GM12878 (cell line): ENCODE measurements around the gene PPP1R14D. TPM values are rescaled to one million over a fixed set of nuclear protein-coding genes. Genes with fewer than 3 reads are reported as not detected.

Experiments
- ATAC-seq: fragments of 200-7000 bp; cut with Tn5 transposase; 3 replicates; pipeline ENCODE4 v1.9.1; 2020; ENCODE audit warnings: mild to moderate bottlenecking, moderate library complexity
- BruUV-seq: library from RNA; stranded (reverse); fragments of 400-500 nt; replicated peaks from 2 replicates; lab custom pipeline; 2021; lab: Mats Ljungman, UMichigan
- CTCF ChIA-PET: fragments of 300-600 bp; sonication (Branson Sonifier 250); formaldehyde crosslinking; extraction: SDS; loops from one replicate; lab custom pipeline; 2021; ENCODE audit warnings: inconsistent platforms; lab: Yijun Ruan, JAX
- POLR2A ChIA-PET: fragments of 350-600 bp; formaldehyde crosslinking; extraction: SDS; loops from one replicate; lab custom pipeline; 2021; ENCODE audit warnings: inconsistent platforms; lab: Charles Lee
- RAD21 ChIA-PET: fragments of 300-600 bp; sonication (Branson Sonifier 250); formaldehyde crosslinking; loops from one replicate; lab custom pipeline; 2023; ENCODE audit warnings: antibody characterized with exemption; ENCODE audit not compliant: unreplicated experiment; lab: Charles Lee
- SMC1A ChIA-PET: fragments of 300-600 bp; sonication (Branson Sonifier 250); formaldehyde crosslinking; loops from one replicate; lab custom pipeline; 2023; ENCODE audit not compliant: unreplicated experiment, uncharacterized antibody; lab: Charles Lee
- DNase-seq: peaks from one replicate; pipeline ENCODE4 v3.0.0-alpha.2; 2011; ENCODE audit warnings: low read depth, low spot score
- FAIRE-seq: peaks from 3 replicates; lab custom pipeline; 2011; peaks lifted over from hg19 to GRCh38; lab: Jason Lieb, UNC
- H2AFZ ChIP-seq: 2 replicates; pipeline ENCODE4 v1.6.0; 2011; ENCODE audit warnings: low read depth, low read length, control low read depth; ENCODE audit not compliant: control insufficient read depth
- H3K27ac ChIP-seq: 2 replicates; pipeline ENCODE4 v1.5.1; 2011; ENCODE audit warnings: control low read depth; ENCODE audit not compliant: control insufficient read depth, insufficient read depth
- H3K27me3 ChIP-seq, 2 experiments: replicated peaks in 1 of 2; 2 replicates each; pipeline versions ENCODE4 v1.6.0 to v1.6.1; 2011; ENCODE audit warnings: low read length in 1 of 2; ENCODE audit not compliant: control insufficient read depth in 2 of 2, insufficient read depth in 2 of 2
- H3K36me3 ChIP-seq, 2 experiments: 2 replicates each; pipeline ENCODE4 v1.5.1; 2011; ENCODE audit warnings: low read length in 1 of 2; ENCODE audit not compliant: control insufficient read depth in 2 of 2, insufficient read depth in 2 of 2
- H3K4me1 ChIP-seq: 2 replicates; pipeline ENCODE4 v1.6.1; 2011; ENCODE audit warnings: mild to moderate bottlenecking, low read length, moderate library complexity, mixed read lengths; ENCODE audit not compliant: control insufficient read depth, insufficient read depth
- H3K4me2 ChIP-seq: 2 replicates; pipeline ENCODE4 v1.6.0; 2011; ENCODE audit warnings: control low read depth; ENCODE audit not compliant: control insufficient read depth, insufficient read depth
- H3K4me3 ChIP-seq: fragments of 200-600 bp; sonication (generic); 2 replicates; pipeline ENCODE4 v1.5.1; 2016
- H3K79me2 ChIP-seq: 2 replicates; pipeline ENCODE4 v1.6.0; 2011; ENCODE audit warnings: low read length; ENCODE audit not compliant: control insufficient read depth, insufficient read depth
- H3K9ac ChIP-seq: 2 replicates; pipeline ENCODE4 v1.8.0; 2011; ENCODE audit warnings: low read length, control low read depth, mixed read lengths; ENCODE audit not compliant: control insufficient read depth, insufficient read depth
- H3K9me3 ChIP-seq: replicated peaks from 3 replicates; pipeline ENCODE4 v1.5.1; 2011; ENCODE audit warnings: mild to moderate bottlenecking, low read length; ENCODE audit not compliant: control insufficient read depth, insufficient read depth
- H4K20me1 ChIP-seq: 2 replicates; pipeline ENCODE4 v1.6.0; 2011; ENCODE audit not compliant: control insufficient read depth, insufficient read depth
- JUNB ChIP-seq: IDR thresholded peaks from 2 replicates; pipeline ENCODE4 v1.6.1; 2016; ENCODE audit warnings: antibody characterized with exemption, mild to moderate bottlenecking
- MEF2B ChIP-seq: fragments of 450-650 bp; IDR thresholded peaks from 2 replicates; pipeline ENCODE4 v1.6.1; 2018; ENCODE audit warnings: mild to moderate bottlenecking, moderate library complexity; ENCODE audit not compliant: partially characterized antibody, poor library complexity, severe bottlenecking
- MYC ChIP-seq: IDR thresholded peaks from 2 replicates; pipeline ENCODE4 v1.6.1; 2011; ENCODE audit warnings: mild to moderate bottlenecking, low read length, moderate library complexity, inconsistent platforms; ENCODE audit not compliant: insufficient read depth, insufficient replicate concordance, insufficient read length, severe bottlenecking
- YBX1 ChIP-seq: fragments of 450-650 bp; IDR thresholded peaks from 2 replicates; pipeline ENCODE4 v1.6.1; 2016; ENCODE audit warnings: antibody characterized with exemption
- ZBED1 ChIP-seq: IDR thresholded peaks from 2 replicates; pipeline ENCODE4 v1.6.1; 2016; ENCODE audit warnings: borderline replicate concordance
- ZNF24 ChIP-seq: fragments of 450-650 bp; IDR thresholded peaks from 2 replicates; pipeline ENCODE4 v1.6.1; 2017; ENCODE audit warnings: antibody characterized with exemption, mild to moderate bottlenecking
- WGBS: methylation state at CpG from one replicate; pipeline ENCODE4 v1.1.6; 2016; ENCODE audit warnings: low lambda C conversion rate; ENCODE audit not compliant: insufficient replicate concordance, insufficient coverage; ENCODE audit errors: missing lambda C conversion rate; 5-methylcytosine and 5-hydroxymethylcytosine counted together
- in situ Hi-C: fragments of 300-500 bp; cut with MboI; formaldehyde crosslinking; loops from 9 replicates; pipeline ENCODE4 v1.14.3; 2018; ENCODE audit warnings: mixed read lengths
- intact Hi-C: fragments of 100-400 bp; cut with micrococcal nuclease; formaldehyde crosslinking; loops from one replicate; pipeline ENCODE4 v1.14.2; 2022; ENCODE audit not compliant: unreplicated experiment
- polyA plus RNA-seq, 11 experiments: library from polyadenylated mRNA; depleted of rRNA in 4 of 11; unstranded in 6 of 11; stranded (reverse) in 5 of 11; fragments of >200 nt; fragmentation: Nextera tagmentation in 4 of 11; fragmentation: Illumina TruSeq in 1 of 11; extraction: Ambion mirVana in 4 of 11; extraction: Trizol in 1 of 11; gene quantifications; 1 replicate in 1 of 11; 2 replicates in 10 of 11; pipeline versions ENCODE4 v1.2.1 to v1.2.3, GENCODE V29; 2011 to 2016; ENCODE audit warnings: inconsistent platforms in 2 of 11, missing spikeins in 2 of 11, low read depth in 1 of 11
- total RNA-seq, 4 experiments: library from RNA; depleted of rRNA in 3 of 4; stranded (reverse); fragments of >200 nt in 3 of 4; fragmentation: Illumina TruSeq in 1 of 4; extraction: Trizol in 1 of 4; gene quantifications; 2 replicates each; pipeline versions ENCODE4 v1.2.1 to v1.2.3, GENCODE V29; 2013 to 2021
- TF ChIP-seq, protein P1 (sequence below): IDR thresholded peaks from 2 replicates; pipeline ENCODE4 v1.6.1; 2012; ENCODE audit warnings: mild to moderate bottlenecking, low read depth, low read length
- TF ChIP-seq, protein P2 (sequence below): IDR thresholded peaks from 2 replicates; pipeline ENCODE4 v1.6.1; 2011; ENCODE audit warnings: borderline replicate concordance, low read depth, mild to moderate bottlenecking, moderate library complexity, low read length; ENCODE audit not compliant: insufficient read depth, poor library complexity, severe bottlenecking
- TF ChIP-seq, protein P3 (sequence below): fragments of 450-650 bp; IDR thresholded peaks from 2 replicates; pipeline ENCODE4 v1.6.1; 2017; ENCODE audit warnings: mild to moderate bottlenecking, low read depth, inconsistent platforms; ENCODE audit not compliant: poor library complexity, severe bottlenecking

The PPP1R14D gene
- total and polyA plus RNA-seq, 10 of the 15 experiments (the other 5 are each of a cell fraction or from before 2014, with no cell fraction given), result 0.10 TPM; not detected in 9

DNA sequence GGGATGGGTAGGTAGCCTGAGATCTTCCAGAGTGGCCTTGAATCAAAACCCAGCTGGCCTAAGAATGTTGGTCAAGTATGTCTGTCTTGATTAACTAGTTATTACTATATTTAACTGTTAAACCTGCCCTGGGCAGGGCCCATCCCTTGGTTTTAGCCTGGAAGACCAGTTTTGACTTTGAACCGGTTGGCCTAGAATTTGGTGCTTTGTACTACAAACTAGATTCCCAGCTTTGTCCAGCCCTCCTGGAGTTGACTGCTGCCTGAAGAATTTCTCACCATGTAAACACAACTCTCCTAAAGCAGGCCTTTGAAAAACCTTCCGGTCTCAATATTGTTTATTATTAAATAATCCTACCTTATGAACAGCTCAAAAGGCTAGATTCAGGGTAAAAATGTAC, 42.7 kb downstream of the PPP1R14D start:
- no peaks in the 10 kb centered on the region for H3K9me3 ChIP-seq
- H4K20me1 ChIP-seq, result no peaks in the 10 kb centered on the region
- H2AFZ ChIP-seq, result no peak overlapping the region
- in situ Hi-C loops (loop anchor here (5.0 kb wide), 1 partner anchor 269 kb away; no protein-coding TSS in a partner anchor), intact Hi-C loops (no loop called here)
- no TSS peak for BruUV-seq
- DNase-seq (no peak), FAIRE-seq (no peak), ATAC-seq (no peak)
- peaks cover 9% of the 10 kb centered on the region for H3K4me1 ChIP-seq
- H3K27ac ChIP-seq, result no peak overlapping the region
- SMC1A ChIA-PET, result interaction anchor here (0.7 to 4.0 kb wide), 11 partner anchors 15 to 263 kb away, joined by 3 to 27 read pairs (median 5); partner anchors contain the start of gene VPS18
- H3K79me2 ChIP-seq, result peaks cover 5% of the 10 kb centered on the region
- POLR2A ChIA-PET, result interaction anchor here (0.5 to 1.7 kb wide), 2 partner anchors 85 to 388 kb away, joined by 4 to 5 read pairs; no protein-coding TSS in a partner anchor
- H3K36me3 ChIP-seq, result peaks cover 0 to 7% of the 10 kb centered on the region in 2 experiments; a peak in 2 of 4 replicates
- no peak overlapping the region for H3K4me3 ChIP-seq
- WGBS, result 94% methylated on average over 2 of the region's 2 CpGs
- no peaks in the 10 kb centered on the region for H3K27me3 ChIP-seq
- H3K4me2 ChIP-seq, result no peak overlapping the region
- CTCF ChIA-PET, result interaction anchor here (0.9 to 6.6 kb wide), 16 partner anchors 16 to 400 kb away, joined by 3 to 45 read pairs (median 4); partner anchors contain the start of genes C15orf62 and VPS18
- RAD21 ChIA-PET, result interaction anchor here (1.0 to 2.9 kb wide), 7 partner anchors 10 to 108 kb away, joined by 3 to 12 read pairs (median 3); partner anchors contain the start of gene VPS18
- TF ChIP-seq, protein P1, sequence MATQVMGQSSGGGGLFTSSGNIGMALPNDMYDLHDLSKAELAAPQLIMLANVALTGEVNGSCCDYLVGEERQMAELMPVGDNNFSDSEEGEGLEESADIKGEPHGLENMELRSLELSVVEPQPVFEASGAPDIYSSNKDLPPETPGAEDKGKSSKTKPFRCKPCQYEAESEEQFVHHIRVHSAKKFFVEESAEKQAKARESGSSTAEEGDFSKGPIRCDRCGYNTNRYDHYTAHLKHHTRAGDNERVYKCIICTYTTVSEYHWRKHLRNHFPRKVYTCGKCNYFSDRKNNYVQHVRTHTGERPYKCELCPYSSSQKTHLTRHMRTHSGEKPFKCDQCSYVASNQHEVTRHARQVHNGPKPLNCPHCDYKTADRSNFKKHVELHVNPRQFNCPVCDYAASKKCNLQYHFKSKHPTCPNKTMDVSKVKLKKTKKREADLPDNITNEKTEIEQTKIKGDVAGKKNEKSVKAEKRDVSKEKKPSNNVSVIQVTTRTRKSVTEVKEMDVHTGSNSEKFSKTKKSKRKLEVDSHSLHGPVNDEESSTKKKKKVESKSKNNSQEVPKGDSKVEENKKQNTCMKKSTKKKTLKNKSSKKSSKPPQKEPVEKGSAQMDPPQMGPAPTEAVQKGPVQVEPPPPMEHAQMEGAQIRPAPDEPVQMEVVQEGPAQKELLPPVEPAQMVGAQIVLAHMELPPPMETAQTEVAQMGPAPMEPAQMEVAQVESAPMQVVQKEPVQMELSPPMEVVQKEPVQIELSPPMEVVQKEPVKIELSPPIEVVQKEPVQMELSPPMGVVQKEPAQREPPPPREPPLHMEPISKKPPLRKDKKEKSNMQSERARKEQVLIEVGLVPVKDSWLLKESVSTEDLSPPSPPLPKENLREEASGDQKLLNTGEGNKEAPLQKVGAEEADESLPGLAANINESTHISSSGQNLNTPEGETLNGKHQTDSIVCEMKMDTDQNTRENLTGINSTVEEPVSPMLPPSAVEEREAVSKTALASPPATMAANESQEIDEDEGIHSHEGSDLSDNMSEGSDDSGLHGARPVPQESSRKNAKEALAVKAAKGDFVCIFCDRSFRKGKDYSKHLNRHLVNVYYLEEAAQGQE, result no peak
- TF ChIP-seq MYC, result no peak
- TF ChIP-seq ZNF24, result no peak
- no peak for TF ChIP-seq ZBED1
- no peak for TF ChIP-seq MEF2B
- TF ChIP-seq, protein P2, sequence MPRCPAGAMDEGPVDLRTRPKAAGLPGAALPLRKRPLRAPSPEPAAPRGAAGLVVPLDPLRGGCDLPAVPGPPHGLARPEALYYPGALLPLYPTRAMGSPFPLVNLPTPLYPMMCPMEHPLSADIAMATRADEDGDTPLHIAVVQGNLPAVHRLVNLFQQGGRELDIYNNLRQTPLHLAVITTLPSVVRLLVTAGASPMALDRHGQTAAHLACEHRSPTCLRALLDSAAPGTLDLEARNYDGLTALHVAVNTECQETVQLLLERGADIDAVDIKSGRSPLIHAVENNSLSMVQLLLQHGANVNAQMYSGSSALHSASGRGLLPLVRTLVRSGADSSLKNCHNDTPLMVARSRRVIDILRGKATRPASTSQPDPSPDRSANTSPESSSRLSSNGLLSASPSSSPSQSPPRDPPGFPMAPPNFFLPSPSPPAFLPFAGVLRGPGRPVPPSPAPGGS, result no peak
- TF ChIP-seq, protein P3, sequence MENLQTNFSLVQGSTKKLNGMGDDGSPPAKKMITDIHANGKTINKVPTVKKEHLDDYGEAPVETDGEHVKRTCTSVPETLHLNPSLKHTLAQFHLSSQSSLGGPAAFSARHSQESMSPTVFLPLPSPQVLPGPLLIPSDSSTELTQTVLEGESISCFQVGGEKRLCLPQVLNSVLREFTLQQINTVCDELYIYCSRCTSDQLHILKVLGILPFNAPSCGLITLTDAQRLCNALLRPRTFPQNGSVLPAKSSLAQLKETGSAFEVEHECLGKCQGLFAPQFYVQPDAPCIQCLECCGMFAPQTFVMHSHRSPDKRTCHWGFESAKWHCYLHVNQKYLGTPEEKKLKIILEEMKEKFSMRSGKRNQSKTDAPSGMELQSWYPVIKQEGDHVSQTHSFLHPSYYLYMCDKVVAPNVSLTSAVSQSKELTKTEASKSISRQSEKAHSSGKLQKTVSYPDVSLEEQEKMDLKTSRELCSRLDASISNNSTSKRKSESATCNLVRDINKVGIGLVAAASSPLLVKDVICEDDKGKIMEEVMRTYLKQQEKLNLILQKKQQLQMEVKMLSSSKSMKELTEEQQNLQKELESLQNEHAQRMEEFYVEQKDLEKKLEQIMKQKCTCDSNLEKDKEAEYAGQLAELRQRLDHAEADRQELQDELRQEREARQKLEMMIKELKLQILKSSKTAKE, result no peak
- TF ChIP-seq YBX1, result no peak
- TF ChIP-seq JUNB, result no peak
- H3K9ac ChIP-seq, result no peak overlapping the region
